ENCODE measurements around the gene DDB1. TPM values are rescaled to one million over a fixed set of nuclear protein-coding genes. Genes with fewer than 3 reads are reported as not detected.
A peak's percentile ranks its signal among the peaks of the same experiment; 100 is the strongest.

Gene DDB1
- total RNA-seq, 2 experiments from 2014 or later: 140 to 147 TPM

DNA sequence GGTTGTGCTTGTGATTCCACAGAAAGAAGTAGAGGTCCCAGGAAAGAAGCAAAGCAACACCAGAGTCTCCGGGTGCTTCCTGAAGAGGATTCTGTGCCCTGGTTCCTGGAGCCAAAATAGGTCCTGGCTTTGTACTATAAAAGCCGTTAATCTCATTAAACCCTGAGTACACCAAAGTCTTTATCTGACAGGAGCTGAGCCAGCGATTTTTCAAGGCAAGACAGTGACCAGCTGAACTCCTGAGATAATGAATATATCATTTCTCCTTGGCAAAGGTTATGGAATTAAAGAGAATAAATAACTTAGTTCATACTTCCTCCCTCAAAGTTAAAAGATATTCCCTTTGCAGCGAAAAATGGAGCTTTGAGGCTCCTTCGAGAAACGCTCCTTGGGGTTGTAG is 34.5 kb upstream of the DDB1 start:
- Histone ChIP-seq H3K4me3 (ENCODE audit: low read length) (no peak overlapping the region), H3K4me1 (ENCODE audit: insufficient read depth, low read length) (peaks cover 13% of the 10 kb centered on the region), H3K9me3 (ENCODE audit: control insufficient read depth in 1 of 2, insufficient read depth in 1 of 2, low read length in 2 of 2) (no peaks in the 10 kb centered on the region), H3K27ac (ENCODE audit: low read depth in 1 of 2, low read length in 2 of 2) (no peak overlapping the region), H3K27me3 (ENCODE audit: control insufficient read depth in 1 of 2, insufficient read depth in 2 of 2, low read length in 2 of 2) (no peaks in the 10 kb centered on the region), H3K36me3 (ENCODE audit: insufficient read depth, low read length) (peaks cover 65% of the 10 kb centered on the region)
- ATAC-seq (ENCODE audit: poor library complexity) (no peak), DNase-seq (no peak)
- H3K36me3 Mint-ChIP-seq (ENCODE audit: low read depth): peaks cover 67% of the 10 kb centered on the region
- H3K4me3 Mint-ChIP-seq: no peak overlapping the region
- H3K27me3 Mint-ChIP-seq: no peaks in the 10 kb centered on the region
- intact Hi-C loops (cut with DNase I, micrococcal nuclease): loop anchor here in 1 of 2 experiments (10.0 kb wide), 1 partner anchor 463 kb away; the partner anchor contains the start of gene PRPF19
- TF ChIP-seq CTCF (IDR thresholded peaks at IDR 0.05): no peak
- H3K4me1 Mint-ChIP-seq (ENCODE audit: low read depth): peaks cover 15% of the 10 kb centered on the region
- ChIA-PET POLR2A (interaction anchor here (0.6 kb wide), 1 partner anchor 26 kb away, joined by 3 read pairs; no protein-coding TSS in a partner anchor), CTCF (interaction anchor here (2.4 kb wide), 1 partner anchor 18 kb away, joined by 11 read pairs; no protein-coding TSS in a partner anchor)
- H3K9me3 Mint-ChIP-seq: no peaks in the 10 kb centered on the region
- no peak overlapping the region for H3K27ac Mint-ChIP-seq

GRCh38 chr11:61364012-61364675 is 31.2 kb upstream of the DDB1 start:
- DNase-seq (no peak), ATAC-seq (ENCODE audit: poor library complexity) (no peak)
- Mint-ChIP-seq H3K9me3 (no peaks in the 10 kb centered on the region), H3K27me3 (no peaks in the 10 kb centered on the region), H3K4me3 (peak overlapping the region; percentile 99), H3K27ac (peak overlapping the region; percentile 100), H3K36me3 (ENCODE audit: low read depth) (peaks cover 60% of the 10 kb centered on the region), H3K4me1 (ENCODE audit: low read depth) (peaks cover 36% of the 10 kb centered on the region)
- ChIA-PET POLR2A (interaction anchor here (1.2 to 3.1 kb wide), 3 partner anchors 26 to 28 kb away, joined by 3 to 45 read pairs (median 8); partner anchors contain the start of gene TMEM216), CTCF (interaction anchor here (0.7 to 5.1 kb wide), 3 partner anchors 28 to 65 kb away, joined by 3 to 47 read pairs (median 15); partner anchors contain the start of genes CPSF7 and SDHAF2)
- Histone ChIP-seq H3K27me3 (ENCODE audit: control insufficient read depth in 1 of 2, insufficient read depth in 2 of 2, low read length in 2 of 2) (no peaks in the 10 kb centered on the region), H3K36me3 (ENCODE audit: insufficient read depth, low read length) (peaks cover 50% of the 10 kb centered on the region), H3K4me1 (ENCODE audit: insufficient read depth, low read length) (peaks cover 29% of the 10 kb centered on the region), H3K27ac (ENCODE audit: low read depth in 1 of 2, low read length in 2 of 2) (no peak overlapping the region), H3K4me3 (ENCODE audit: low read length) (no peak overlapping the region), H3K9me3 (ENCODE audit: control insufficient read depth in 1 of 2, insufficient read depth in 1 of 2, low read length in 2 of 2) (no peaks in the 10 kb centered on the region)
- TF ChIP-seq CTCF (IDR thresholded peaks at IDR 0.05): no peak
- intact Hi-C loops (cut with DNase I, micrococcal nuclease): loop anchor here in 1 of 2 experiments (10.0 kb wide), 1 partner anchor 459 kb away; the partner anchor contains the start of gene PRPF19

DNA sequence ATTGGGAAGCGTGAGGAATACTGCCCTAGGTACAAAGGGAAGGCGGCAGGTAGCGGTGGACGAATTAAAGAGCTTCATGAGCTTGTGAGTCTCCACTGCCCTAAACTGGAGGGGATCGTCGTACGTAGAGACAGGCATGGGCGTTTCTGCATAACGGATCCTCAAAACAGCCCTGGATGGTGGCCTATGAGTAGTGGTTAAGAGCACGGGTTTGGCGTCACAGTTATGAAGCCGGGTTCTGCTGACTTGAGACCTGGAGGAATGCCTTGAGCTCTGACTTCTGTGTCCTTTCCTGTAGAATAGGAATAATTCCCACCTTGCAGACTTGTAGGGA is 29.6 kb upstream of the DDB1 start:
- POLR2A ChIA-PET: interaction anchor here (0.5 to 3.1 kb wide), 19 partner anchors 8 to 1693 kb away, joined by 3 to 64 read pairs (median 4); partner anchors contain the start of genes CPSF7, DDB1, PATL1 and SDHAF2
- ATAC-seq (ENCODE audit: poor library complexity) (peak; percentile 64), DNase-seq (peak in 10 of 14 experiments; percentile 10 to 73 (median 26))
- peak overlapping the region; percentile 99 for H3K4me3 Mint-ChIP-seq
- intact Hi-C loops (cut with DNase I, micrococcal nuclease): loop anchor here (1.0 to 10.0 kb wide), 4 partner anchors 26 to 458 kb away; partner anchors contain the start of genes CPSF7 (in 1 of the 2), DDB1 (in 1 of the 2), PRPF19 (in 1 of the 2) and TKFC (in 1 of the 2)
- no peak for TF ChIP-seq CTCF (IDR thresholded peaks at IDR 0.05)
- H3K27me3 ChIP-seq (ENCODE audit: control insufficient read depth in 1 of 2, insufficient read depth in 2 of 2, low read length in 2 of 2): no peaks in the 10 kb centered on the region
- H3K9me3 Mint-ChIP-seq: no peaks in the 10 kb centered on the region
- peaks cover 32% of the 10 kb centered on the region for H3K4me1 ChIP-seq (ENCODE audit: insufficient read depth, low read length)
- H3K9me3 ChIP-seq (ENCODE audit: control insufficient read depth in 1 of 2, insufficient read depth in 1 of 2, low read length in 2 of 2): no peaks in the 10 kb centered on the region
- CTCF ChIA-PET: interaction anchor here (1.1 to 5.1 kb wide), 6 partner anchors 23 to 67 kb away, joined by 3 to 47 read pairs (median 13); partner anchors contain the start of genes CPSF7, DDB1, SDHAF2 and TKFC
- no peaks in the 10 kb centered on the region for H3K27me3 Mint-ChIP-seq
- peak overlapping the region; percentile 95 to 100 for H3K27ac ChIP-seq (ENCODE audit: low read depth in 1 of 2, low read length in 2 of 2)
- H3K27ac Mint-ChIP-seq: peak overlapping the region; percentile 100
- peaks cover 46% of the 10 kb centered on the region for H3K36me3 Mint-ChIP-seq (ENCODE audit: low read depth)
- H3K4me3 ChIP-seq (ENCODE audit: low read length): peak overlapping the region; percentile 99
- H3K36me3 ChIP-seq (ENCODE audit: insufficient read depth, low read length): peaks cover 37% of the 10 kb centered on the region
- peaks cover 36% of the 10 kb centered on the region for H3K4me1 Mint-ChIP-seq (ENCODE audit: low read depth)

Measured in CD4-positive, alpha-beta T cell (primary cell).